Left forelimb (tissue), 1 donor: ENCODE results near the gene SULT2B1.
"Not testable (repeated sequence)": the region's sequence is repeated elsewhere in the genome, so short reads cannot be mapped to it uniquely, and the experiment has no call there.

Source experiments
- DNase-seq: peaks from one replicate; pipeline ENCODE4 v3.0.0-alpha.2; 2018; ENCODE audit warnings: low spot score

The SULT2B1 gene

DNA sequence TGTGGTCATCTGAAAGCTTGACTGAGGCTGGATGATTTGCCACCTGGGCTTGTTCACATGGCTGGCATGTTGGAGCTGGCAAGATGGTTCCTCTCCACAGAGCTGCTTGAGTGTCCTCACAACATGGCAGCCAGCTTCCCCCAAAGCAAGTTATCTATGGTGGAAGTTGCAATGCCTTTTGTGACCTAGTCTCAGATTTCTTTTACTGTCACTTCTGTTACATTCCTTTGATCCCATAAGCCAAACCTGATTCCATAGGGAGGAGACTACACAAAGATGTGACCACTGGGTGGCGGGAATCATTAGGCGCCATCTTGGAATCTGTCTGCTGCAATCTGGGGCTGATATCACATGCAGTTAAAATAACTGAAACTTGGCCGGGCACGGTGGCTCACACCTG lies 22.8 kb upstream of the SULT2B1 start:
- no peak for DNase-seq

DNA sequence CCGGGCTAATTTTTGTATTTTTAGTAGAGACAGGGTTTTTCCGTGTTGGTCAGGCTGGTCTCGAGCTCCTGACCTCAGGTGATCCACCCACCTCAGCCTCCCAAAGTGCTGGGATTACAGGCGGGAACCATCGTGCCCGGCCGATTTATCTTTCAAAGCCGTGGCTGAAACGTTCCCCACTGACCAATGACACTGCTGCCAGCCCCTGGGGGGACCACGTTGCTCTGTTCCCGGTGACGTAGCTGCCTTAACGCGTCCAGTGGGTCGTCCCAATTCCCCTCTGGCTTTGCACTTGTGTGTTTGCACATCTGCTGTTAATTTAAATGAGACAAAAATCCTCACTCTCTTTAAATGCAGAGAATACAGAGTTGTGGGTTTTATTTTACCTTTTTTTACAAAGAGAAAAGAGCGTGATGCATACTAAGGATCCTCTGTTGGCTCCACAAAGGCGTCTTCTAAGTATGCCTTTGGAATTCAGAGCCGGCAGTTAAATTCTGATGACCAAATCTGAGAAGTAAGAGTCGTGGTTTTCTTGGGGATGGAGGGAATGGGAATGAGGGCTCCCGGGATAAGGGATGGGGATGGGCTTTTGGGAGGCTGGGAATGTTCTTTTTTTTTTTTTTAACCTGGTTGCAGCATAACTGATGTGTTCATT lies 21.8 kb upstream of the SULT2B1 start:
- DNase-seq: no peak

DNA sequence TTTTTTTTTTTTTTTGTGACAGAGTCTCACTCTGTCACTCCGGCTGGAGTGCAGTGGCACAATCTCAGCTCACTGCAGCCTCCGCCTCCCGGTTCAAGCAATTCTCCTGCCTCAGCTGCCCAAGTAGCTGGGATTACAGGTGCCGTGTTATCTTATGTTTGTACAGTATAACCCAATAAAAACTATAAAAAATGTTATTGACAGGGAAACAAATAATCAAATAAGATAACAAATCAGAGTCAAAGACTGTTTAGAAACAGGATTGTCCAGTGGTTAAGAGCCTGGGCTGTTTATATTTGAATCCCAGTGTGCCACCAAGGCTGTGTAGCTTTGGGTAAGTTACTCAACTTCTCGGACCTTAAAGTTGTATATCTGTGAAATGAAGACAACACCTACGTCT lies 21.2 kb upstream of the SULT2B1 start:
- no peak for DNase-seq

DNA sequence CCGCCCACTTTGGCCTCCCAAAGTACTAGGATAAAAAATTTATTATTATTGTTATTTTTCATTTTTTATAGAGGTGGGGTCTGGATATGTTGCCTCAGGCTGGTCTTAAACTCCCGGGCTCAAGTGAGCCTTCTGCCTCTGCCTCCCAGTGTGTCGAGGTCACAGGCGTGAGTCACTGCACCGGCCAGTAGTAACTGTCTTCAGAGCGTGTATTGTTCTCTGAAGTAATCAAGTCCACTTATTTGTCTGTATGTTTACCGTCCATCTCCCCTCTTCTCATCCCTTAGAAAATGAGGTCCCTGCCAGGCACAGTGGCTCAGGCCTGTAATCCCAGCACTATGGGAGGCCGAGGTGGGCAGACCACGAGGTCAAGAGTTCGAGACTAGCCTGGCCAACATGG lies 18.2 kb upstream of the SULT2B1 start:
- DNase-seq: no peak

DNA sequence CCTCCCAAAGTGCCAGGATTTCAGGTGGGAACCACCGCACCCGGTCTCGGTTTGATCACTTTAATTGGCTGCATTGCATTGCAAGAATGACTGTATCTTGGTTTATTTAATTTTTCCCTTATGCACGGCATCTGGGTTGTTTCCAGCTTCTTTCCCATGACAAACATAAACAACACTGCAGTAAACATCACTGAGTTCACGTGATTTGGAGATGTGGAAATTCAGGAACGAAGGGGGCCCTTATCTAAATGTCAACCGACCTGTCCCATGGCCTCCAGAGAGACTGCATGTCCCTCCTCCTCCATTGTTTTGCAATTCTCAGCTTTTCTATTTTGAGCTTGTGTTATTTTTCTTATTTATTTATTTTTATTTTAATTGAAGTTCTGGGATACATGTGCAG lies 14.4 kb upstream of the SULT2B1 start:
- no peak for DNase-seq

DNA sequence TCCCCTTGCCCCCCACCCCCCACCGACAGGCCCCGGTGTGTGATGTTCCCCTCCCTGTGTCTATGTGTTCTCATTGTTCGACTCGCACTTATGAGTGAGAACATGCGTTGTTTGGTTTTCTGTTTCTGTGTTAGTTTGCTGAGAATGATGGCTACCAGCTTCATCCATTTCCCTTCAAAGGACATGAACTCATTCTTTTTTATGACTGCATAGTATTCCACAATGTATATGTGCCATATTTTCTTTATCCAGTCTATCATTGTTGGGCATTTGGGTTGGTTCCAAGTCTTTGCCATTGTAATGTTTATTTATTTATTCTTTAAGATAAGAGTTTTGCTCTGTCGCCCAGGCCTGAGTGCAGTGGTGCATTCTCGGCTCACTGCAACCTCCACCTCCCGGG lies 13.9 kb upstream of the SULT2B1 start:
- DNase-seq: not testable (repeated sequence)

DNA sequence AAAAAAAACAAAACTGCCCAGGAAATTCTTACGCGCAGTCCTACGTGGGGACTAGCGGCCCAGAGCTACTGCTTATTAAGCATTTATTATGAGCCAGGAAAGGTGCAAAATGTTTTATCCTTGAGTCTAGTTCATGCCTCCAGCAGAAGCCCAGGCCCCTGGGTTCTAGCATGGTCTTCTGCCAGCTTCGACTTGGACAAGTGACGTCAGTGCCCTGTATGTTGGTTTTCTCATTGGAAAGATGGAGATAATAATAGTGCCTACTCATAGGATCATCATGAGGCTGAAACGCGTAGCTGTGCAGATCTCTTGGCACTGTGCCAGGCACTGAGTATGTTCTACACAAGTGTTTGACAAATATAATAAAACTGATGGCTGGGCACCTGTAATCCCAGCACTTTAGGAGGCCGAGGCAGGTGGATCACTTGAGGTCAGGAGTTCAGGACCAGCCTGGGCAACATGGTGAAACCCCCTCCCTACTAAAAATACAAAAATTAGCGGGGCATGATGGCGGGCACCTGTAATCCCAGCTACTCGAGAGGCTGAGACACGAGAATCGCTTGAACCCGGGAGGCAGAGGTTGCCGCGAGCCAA lies 12.4 kb upstream of the SULT2B1 start:
- DNase-seq: no peak

DNA sequence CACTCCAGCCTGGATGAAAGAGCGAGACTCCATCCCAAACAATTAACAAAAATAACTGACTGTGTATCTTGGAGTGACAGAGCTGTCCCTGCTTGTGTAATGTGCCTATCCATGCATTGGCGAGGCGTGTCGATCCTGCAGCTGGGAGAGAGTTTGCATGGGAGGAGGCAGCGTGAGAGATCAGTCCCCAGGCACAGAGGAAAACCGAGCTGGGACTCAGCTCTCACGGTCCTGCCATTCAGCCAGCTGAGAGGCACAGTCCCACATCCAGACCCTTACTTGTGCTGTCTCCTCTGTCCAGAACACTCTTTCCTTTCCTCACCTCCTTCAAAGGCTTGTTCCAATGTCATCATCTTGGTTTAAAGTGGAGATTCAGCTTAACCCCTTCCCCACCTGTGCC lies 11.9 kb upstream of the SULT2B1 start:
- no peak for DNase-seq

DNA sequence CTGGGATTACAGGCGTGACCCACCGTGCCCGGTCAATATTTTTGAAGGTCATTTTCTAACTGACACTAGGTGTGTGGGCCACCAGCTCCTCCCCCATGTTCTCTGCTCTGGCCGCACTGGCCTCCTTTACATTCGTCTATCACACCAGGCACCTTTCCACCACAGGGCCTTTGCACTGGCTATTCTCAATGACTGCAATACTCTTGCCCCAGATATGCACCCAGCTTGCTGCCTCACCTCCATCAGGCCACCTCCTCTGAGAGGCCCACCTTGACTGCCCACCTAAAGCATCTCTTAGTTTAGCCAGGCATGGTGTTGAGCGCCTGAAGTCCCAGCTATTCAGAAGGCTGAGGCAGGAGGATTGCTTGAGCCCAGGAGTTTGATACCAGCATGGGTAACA lies 10.2 kb upstream of the SULT2B1 start:
- DNase-seq: no peak

DNA sequence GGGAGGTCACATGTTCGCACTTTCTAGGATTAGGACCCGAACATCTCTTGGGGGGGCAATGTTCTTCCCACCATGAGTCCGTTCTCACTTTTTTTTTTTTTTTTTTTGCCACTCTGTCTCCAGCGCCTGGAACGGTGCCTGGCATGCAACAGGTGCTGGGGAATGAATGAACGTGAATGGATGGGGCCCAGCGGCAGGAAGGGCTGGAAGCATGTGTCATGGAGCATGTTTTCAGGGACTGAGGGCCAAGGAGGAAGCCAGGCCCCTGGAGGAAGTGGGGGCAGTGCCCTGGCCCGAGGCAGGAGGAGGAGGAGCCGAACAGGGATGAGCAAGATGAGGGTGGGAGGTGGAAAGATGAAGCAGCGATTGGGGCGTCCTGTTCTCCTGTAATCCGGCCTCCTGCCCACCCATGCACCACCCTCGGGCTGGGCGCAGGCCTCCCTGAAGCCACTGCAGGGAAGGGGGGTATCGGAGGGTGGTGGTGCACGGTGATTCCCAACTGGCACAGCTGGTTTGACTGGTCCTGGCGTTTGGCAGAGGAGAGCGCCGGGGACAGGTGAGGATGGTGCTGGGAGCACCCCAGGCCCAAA lies 8.8 kb upstream of the SULT2B1 start:
- DNase-seq: no peak

DNA sequence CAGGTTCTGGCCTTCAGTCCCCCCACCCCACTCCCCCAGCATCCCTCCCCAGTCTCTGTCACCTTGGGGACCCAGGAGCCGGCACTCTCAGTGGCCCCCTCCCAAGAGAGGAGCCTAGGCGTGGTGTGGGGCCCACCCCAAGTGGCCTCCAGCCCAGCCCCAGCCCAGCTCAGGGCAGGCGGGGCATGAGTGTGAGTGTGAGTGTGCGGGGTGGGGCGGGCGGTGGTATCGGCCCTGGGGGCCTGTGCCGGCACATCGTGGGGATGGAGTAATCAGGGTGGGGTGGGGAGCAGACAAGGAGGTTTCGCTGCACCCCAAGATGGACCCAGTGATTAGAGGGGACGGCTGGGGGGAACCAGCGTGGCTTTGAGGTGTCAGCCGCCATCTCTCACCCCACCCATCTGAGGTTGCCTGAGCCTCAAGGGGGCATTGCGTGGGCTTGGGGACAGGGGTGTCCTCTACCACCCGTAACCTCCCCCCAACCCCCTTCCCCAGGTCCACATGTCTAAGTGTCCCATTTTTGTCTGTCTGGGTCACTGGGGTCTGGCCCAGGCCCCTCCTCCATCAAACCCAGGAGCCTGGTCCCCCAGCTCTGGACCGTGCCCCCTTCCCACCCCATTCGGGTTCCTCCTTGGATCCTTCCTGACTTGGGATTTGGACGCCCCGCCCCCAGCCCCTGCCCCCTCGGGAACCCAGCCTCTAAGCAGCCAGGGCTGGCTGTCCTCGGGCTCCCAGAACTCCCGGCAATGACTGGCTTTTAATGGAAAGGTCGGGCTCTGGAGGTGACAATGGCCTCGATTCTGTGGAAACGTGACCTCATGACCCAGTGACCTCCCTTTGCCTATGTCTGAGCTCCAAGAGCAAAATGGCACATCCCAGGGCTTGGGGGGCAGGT lies 6.9 kb upstream of the SULT2B1 start:
- no peak for DNase-seq

DNA sequence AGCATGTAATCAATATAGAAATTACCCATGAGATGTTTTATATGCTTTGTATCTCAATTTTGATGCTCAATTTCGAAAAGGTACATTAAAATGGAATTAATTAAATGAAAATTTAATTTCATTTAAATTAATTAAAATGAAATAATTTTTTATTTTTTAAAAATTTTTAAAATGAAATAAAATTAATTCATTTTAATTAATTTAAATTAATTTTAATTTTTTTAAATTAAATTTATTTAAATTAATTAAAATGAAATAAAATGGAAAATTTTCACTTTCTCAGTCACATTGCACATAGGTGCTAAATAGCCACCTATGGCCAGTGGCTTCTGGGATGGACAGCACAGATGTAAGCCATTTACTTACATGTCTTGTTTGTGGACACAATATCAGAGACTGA lies 4.2 kb upstream of the SULT2B1 start:
- DNase-seq: no peak

DNA sequence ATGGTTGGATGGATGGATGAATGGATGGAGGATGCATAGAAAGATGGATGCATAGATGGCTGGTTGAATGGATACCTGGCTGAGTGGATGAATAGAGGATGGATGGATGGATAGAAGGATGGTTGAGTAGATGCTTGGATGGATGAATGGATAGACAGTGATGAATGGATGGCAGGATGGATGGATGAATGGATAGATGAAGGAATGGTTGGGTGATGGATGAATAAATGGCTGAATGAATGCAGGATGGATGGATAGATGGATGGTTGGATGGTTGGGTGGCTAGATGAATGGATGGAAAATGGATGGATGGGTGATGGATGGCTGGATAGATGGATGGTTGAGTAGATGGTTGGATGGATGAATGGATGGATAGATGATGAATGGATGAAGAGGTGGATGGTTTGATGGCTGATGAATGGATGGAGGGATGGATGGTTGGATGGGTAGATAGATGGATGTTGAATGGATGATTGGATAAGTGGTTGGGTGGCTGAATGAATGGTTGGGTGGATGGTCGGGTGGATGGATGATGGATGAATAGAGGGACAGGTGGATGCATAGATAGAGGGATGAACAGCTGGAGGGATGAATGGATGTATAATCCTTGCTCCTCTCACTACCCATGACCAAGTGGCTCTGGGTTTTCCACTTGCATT lies 3.6 kb upstream of the SULT2B1 start:
- no peak for DNase-seq

DNA sequence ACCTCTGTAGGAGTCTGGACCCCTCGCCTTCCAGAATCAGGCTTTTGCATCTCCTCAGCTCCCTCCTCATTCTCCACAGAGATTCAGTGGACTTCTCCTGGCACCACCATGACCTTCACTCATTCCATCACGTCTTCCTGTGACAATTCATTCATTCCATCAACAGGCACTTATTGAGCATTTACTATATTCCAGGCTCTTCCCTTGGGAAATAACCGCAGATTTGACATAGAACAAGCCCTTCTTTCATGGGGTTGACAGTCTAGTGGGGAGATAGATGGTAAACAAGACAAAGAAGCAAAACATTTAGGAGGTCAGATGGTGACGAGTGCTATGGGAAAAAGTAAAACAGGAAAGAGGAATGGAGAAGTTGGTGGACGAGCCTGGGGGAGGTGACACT lies 2.6 kb upstream of the SULT2B1 start:
- no peak for DNase-seq

DNA sequence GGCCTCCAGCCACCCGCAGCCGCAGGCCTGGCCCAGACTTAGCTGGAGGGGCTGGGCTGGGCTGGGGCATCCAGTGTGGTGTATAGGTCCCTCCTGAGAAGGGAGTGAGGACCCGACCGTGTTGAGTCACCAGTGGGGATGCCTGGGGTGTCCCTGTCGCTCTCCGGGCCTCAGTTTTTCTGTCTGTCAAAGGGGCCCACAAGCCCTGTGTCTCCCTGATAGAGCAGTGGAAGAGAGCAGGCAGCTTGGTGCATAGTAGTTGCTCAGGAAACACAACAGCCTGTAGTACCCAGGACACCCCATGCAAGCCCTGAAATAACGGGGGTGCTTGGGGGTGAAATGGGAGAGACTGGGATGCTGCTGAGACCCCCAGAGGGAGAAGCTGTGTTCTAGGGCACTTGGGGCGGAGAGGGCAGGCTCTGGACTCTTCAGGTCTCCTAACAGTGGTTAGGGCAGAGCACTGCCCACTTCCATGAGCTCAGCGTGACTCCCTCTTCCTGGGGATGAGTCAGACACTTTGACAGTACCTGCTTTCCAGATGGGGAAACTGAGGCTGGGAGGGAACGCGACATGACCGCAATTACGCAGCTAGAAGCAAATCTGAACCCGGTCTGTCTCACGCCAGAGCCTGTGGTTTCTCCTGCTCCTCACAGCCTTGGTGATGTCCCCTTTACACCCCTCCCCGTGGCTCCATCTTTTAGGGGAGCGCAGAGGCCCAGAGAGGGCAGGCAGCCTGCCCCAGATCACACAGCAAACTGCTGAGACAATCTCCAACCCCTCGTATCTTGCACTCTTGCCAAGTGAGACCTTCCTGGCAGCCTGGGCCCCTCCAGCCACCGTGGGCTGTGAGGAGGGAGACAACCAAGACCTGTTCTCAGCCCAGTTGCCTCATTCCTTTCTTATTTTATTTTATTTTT lies 692 bp downstream of the SULT2B1 start:
- no peak for DNase-seq

DNA sequence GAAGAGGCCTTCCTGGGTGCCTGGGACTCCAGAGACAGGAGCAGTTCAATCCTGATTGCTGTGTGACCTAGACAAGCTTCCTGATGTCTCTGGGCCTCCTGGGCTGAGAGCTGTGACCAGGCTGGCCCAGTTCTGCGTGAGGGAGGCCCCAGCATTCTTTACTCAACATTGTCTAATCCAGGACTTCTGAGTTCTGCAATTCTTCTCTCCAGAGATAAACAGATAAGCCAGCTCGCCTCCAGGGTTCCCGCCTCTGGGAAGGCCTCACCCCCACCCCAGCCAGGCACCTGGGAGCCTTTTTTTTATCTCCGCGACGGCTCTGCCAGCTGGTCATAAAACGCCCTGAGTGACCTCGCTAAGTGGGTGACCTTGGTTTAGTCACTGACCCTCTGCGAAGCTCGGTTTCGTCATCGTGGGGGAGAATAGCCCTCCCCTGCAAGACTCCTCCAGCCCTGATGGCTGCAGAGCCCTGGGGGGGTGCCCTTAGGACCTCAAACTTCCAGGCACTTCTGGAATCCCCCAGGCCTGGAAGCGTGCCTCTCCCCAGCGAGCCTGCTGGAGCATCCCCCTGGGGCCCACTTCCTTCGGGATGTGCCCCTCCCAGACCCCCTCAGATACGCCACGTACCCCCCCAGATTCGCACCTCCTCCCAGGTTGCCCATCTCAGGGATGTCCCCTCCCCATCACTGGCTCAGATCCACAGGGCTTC lies 1.9 kb downstream of the SULT2B1 start:
- DNase-seq: no peak

DNA sequence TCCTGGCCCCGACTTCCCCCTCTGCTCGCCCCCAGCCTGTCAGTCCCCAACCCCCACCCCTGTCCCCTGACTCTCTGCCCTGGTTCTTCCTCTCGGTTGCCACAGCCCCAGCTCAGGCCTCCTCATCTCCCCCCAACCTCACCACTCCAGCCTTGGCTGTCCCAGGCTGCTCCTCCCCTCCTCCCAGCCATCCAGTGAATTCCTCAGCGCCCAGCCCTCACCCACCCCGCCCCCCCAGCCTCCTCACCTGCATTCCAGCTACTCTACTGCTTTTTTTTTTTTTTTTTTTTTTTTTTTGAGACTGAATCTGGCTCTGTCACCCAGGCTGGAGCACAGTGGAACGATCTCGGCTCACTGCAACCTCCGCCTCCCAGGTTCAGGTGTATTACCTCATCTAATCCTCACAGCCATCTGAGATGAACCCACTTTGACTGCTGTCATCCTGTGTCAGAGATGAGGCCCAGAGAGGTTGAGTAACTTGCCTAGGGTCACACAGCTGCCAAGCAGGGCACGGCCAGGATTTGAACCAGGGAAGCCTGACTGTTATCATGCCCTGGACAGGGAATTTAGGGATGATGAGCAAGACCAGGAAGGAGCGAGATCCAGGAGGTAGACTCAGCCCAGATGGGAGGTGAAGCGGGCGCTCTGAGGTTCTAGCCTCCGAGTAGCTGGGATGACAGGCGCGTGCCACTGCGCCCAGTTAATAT lies 2.6 kb downstream of the SULT2B1 start:
- no peak for DNase-seq

DNA sequence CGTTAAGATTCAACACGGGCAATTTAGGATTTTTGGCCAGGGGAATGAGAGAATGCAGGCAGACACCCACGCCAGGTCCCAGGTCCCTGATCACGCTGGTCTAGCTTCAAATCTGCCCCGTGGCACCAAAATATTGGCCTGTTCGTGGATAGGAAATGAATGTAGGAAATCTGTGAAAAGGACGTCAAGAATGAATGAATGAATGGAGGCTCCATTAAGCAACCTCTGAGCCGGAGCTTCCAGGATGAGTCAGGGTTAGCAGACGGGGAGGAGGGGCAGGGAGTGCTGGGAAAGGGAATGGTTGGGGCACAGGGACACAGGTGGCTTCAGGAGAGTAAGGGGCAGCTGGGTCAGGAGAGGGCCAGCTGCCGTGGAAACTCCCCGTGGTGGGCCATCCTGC lies 4.2 kb downstream of the SULT2B1 start:
- DNase-seq: no peak

DNA sequence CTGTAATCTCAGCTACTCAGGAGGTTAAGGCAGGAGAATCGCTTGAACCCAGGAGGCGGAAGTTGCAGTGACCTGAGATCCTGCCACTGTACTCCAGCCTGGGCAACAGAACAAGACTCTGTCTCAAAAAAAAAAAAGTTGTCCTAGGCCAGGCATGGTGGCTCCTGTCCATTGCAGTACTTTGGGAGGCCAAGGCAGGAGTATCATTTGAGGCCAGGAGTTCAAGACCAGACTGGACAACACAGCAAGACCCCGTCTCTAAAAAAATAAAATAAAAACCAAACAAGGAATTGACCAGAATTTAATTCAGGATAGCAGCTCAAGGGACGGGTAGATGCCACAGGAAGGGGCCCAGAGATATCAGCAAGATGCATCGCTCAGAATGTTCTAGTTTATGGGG lies 4.9 kb downstream of the SULT2B1 start:
- DNase-seq: no peak
